HFFc6 (cell line): ENCODE measurements around the gene TENM4. TPM values are rescaled to one million over a fixed set of nuclear protein-coding genes. Genes with fewer than 3 reads are reported as not detected.
"Not testable (repeated sequence)": the region's sequence is repeated elsewhere in the genome, so short reads cannot be mapped to it uniquely, and the experiment has no call there.

Experiments
- DNase-seq: peaks from one replicate; pipeline ENCODE4 v3.0.0-alpha.2; 2018
- H3K27ac Mint-ChIP-seq: 2 replicates; pipeline ENCODE4 v1.8.0; 2020; ENCODE audit warnings: mild to moderate bottlenecking, mixed read lengths
- H3K27me3 Mint-ChIP-seq: 2 replicates; pipeline ENCODE4 v1.8.0; 2021; ENCODE audit warnings: mild to moderate bottlenecking, moderate library complexity, mixed read lengths; ENCODE audit not compliant: insufficient read depth
- H3K36me3 Mint-ChIP-seq: 2 replicates; pipeline ENCODE4 v1.8.0; 2021; ENCODE audit warnings: low read depth, mixed read lengths
- H3K4me1 Mint-ChIP-seq: 2 replicates; pipeline ENCODE4 v1.8.0; 2020; ENCODE audit warnings: low read depth, mixed read lengths
- H3K4me3 Mint-ChIP-seq: 2 replicates; pipeline ENCODE4 v1.8.0; 2020; ENCODE audit warnings: mild to moderate bottlenecking, moderate library complexity, mixed read lengths
- H3K9me3 Mint-ChIP-seq: 2 replicates; pipeline ENCODE4 v1.8.0; 2020; ENCODE audit warnings: mild to moderate bottlenecking, mixed read lengths
- CTCF ChIP-seq: fragments of 200-600 bp; sonication (generic); IDR thresholded peaks from 2 replicates; pipeline ENCODE4 v1.5.0; 2021; ENCODE audit warnings: antibody characterized with exemption, mild to moderate bottlenecking
- total RNA-seq, 6 experiments: library from RNA; stranded (reverse); fragmentation: NEBNext Ultra II Directional; extraction: Animal tissue kit (Norgen Biotek cat#: 25700); gene quantifications; 2 replicates in 1 of 6; 3 replicates in 5 of 6; pipeline ENCODE4 v1.2.3, GENCODE V29; 2021

Gene TENM4
- total RNA-seq, 6 experiments from 2014 or later = 20.9 to 45.5 (median 26.5) TPM

- no peaks in the 10 kb centered on the region; the same call in 1 of the 2 replicates for H3K36me3 Mint-ChIP-seq
- H3K27ac Mint-ChIP-seq = no peak overlapping the region
- H3K4me1 Mint-ChIP-seq = 0 out of 2 replicates have a peak, but pooled peaks cover 5% of the 10 kb centered on the region
- no peak for DNase-seq
- H3K9me3 Mint-ChIP-seq = no peaks in the 10 kb centered on the region
- no peaks in the 10 kb centered on the region; the same call in 1 of the 2 replicates for H3K27me3 Mint-ChIP-seq
- no peak overlapping the region for H3K4me3 Mint-ChIP-seq
- no peak for TF ChIP-seq CTCF
These were observed 608.4 kb downstream of the TENM4 start for GRCh38 chr11:78832226-78832947.

GRCh38 chr11:78831571-78831970 lies 609.3 kb downstream of the TENM4 start:
- Mint-ChIP-seq H3K9me3 (no peaks in the 10 kb centered on the region), H3K27ac (no peak overlapping the region), H3K36me3 (no peaks in the 10 kb centered on the region; the same call in 1 of the 2 replicates), H3K4me1 (0 out of 2 replicates have a peak, but pooled peaks cover 5% of the 10 kb centered on the region), H3K27me3 (no peaks in the 10 kb centered on the region; the same call in none of the 2 replicates), H3K4me3 (no peak overlapping the region)
- DNase-seq = no peak
- no peak for TF ChIP-seq CTCF

- Mint-ChIP-seq H3K27me3 (no peaks in the 10 kb centered on the region; the same call in none of the 2 replicates), H3K36me3 (no peaks in the 10 kb centered on the region), H3K4me3 (no peak overlapping the region), H3K27ac (no peak overlapping the region), H3K9me3 (no peaks in the 10 kb centered on the region), H3K4me1 (peaks cover 16% of the 10 kb centered on the region)
- no peak for DNase-seq
- TF ChIP-seq CTCF = no peak
These were observed 610.5 kb downstream of the TENM4 start for GRCh38 chr11:78830277-78830819.

GRCh38 chr11:78829146-78829545 lies 611.7 kb downstream of the TENM4 start:
- TF ChIP-seq CTCF = no peak
- Mint-ChIP-seq H3K4me3 (no peak overlapping the region), H3K36me3 (no peaks in the 10 kb centered on the region), H3K27me3 (no peaks in the 10 kb centered on the region; the same call in none of the 2 replicates), H3K27ac (no peak overlapping the region), H3K4me1 (peaks cover 18% of the 10 kb centered on the region), H3K9me3 (no peaks in the 10 kb centered on the region)
- no peak for DNase-seq

GRCh38 chr11:78828676-78829075 lies 612.2 kb downstream of the TENM4 start:
- Mint-ChIP-seq H3K9me3 (no peaks in the 10 kb centered on the region), H3K27ac (no peak overlapping the region), H3K36me3 (no peaks in the 10 kb centered on the region), H3K4me3 (no peak overlapping the region), H3K27me3 (no peaks in the 10 kb centered on the region; the same call in none of the 2 replicates), H3K4me1 (peaks cover 18% of the 10 kb centered on the region)
- no peak for TF ChIP-seq CTCF
- DNase-seq = no peak

GRCh38 chr11:78827291-78827690 lies 613.5 kb downstream of the TENM4 start:
- H3K4me1 Mint-ChIP-seq = peaks cover 20% of the 10 kb centered on the region
- not testable (repeated sequence) for DNase-seq, H3K4me3 Mint-ChIP-seq, H3K27ac Mint-ChIP-seq, H3K27me3 Mint-ChIP-seq, H3K36me3 Mint-ChIP-seq, H3K9me3 Mint-ChIP-seq
